Lung (tissue), 12 donors: Measurements from ENCODE around the gene PLD5. TPM values are rescaled to one million over a fixed set of nuclear protein-coding genes. Genes with fewer than 3 reads are reported as not detected.
"Not testable (repeated sequence)": the region's sequence is repeated elsewhere in the genome, so short reads cannot be mapped to it uniquely, and the experiment has no call there.

Source experiments
- ATAC-seq: fragments of 200-7000 bp; cut with Tn5 transposase; one replicate; pipeline ENCODE4 v1.9.1; 2020; ENCODE audit warnings: moderate number of reproducible peaks; ENCODE audit not compliant: insufficient read depth, low FRiP score
- DNase-seq, 3 donors: peaks; one replicate each; pipeline ENCODE4 v3.0.0-alpha.2; 2013 to 2017
- H3K27ac ChIP-seq, 2 donors: one replicate each; pipeline ENCODE4 v1.5.1; 2013; ENCODE audit warnings: mild to moderate bottlenecking in 2 of 2, moderate library complexity in 2 of 2, control low read depth in 1 of 2, inconsistent platforms in 1 of 2, low read depth in 1 of 2, low read length in 1 of 2
- H3K27me3 ChIP-seq, 3 donors: one replicate each; pipeline ENCODE4 v1.5.1; 2013; ENCODE audit warnings: low read length in 2 of 3; ENCODE audit not compliant: control insufficient read depth in 3 of 3, insufficient read depth in 3 of 3
- H3K36me3 ChIP-seq, 4 donors: one replicate each; pipeline ENCODE4 v1.5.1; 2013; ENCODE audit warnings: low read length in 4 of 4, mild to moderate bottlenecking in 1 of 4, moderate library complexity in 1 of 4; ENCODE audit not compliant: control insufficient read depth in 4 of 4, insufficient read depth in 4 of 4
- H3K4me1 ChIP-seq, 5 donors: one replicate each; pipeline ENCODE4 v1.5.1; 2013; ENCODE audit warnings: low read length in 5 of 5, mild to moderate bottlenecking in 2 of 5, moderate library complexity in 1 of 5; ENCODE audit not compliant: control insufficient read depth in 5 of 5, insufficient read depth in 5 of 5
- H3K4me3 ChIP-seq: one replicate; pipeline ENCODE4 v1.5.1; 2013; ENCODE audit warnings: mild to moderate bottlenecking, control low read depth, moderate library complexity
- H3K9ac ChIP-seq, 2 donors: one replicate each; pipeline ENCODE4 v1.5.1; 2013; ENCODE audit warnings: low read length in 2 of 2, control low read depth in 1 of 2; ENCODE audit not compliant: insufficient read depth in 1 of 2
- H3K9me3 ChIP-seq, 4 donors: one replicate each; pipeline ENCODE4 v1.5.1; 2013; ENCODE audit warnings: low read length in 3 of 4, mild to moderate bottlenecking in 1 of 4, moderate library complexity in 1 of 4; ENCODE audit not compliant: control insufficient read depth in 4 of 4, insufficient read depth in 3 of 4
- WGBS, 2 donors: extraction: QIAGEN DNeasy Blood & Tissue Kit; methylation state at CpG; one replicate each; pipeline ENCODE4 v1.1.7; 2013; 5-methylcytosine and 5-hydroxymethylcytosine counted together
- polyA plus RNA-seq, 2 donors: library from polyadenylated mRNA; stranded (reverse); fragments of 200-250 nt; gene quantifications; one replicate each; pipeline ENCODE4 v1.2.1, GENCODE V29; 2013
- total RNA-seq, 2 donors: library from RNA; depleted of rRNA in 1 of 2; stranded (reverse); fragments of >200 nt in 1 of 2; gene quantifications; one replicate each; pipeline ENCODE4 v1.2.1, GENCODE V29; 2014 to 2021
- TF ChIP-seq, protein P1 (sequence below): IDR thresholded peaks from 2 replicates; pipeline ENCODE4 v1.5.1; 2012; ENCODE audit warnings: mild to moderate bottlenecking; ENCODE audit errors: control extremely low read depth, extremely low read depth
- donor health status: control.
- donor health status: control.
- donor health status: Bipolar disorder and iron deficiency.
- donor health status: healthy.
- donor health status: DM: yes; HTN: yes; CAD: no.

PLD5 gene
- total and polyA plus RNA-seq, 4 donors: 0.09 to 0.43 (median 0.28) TPM

DNA sequence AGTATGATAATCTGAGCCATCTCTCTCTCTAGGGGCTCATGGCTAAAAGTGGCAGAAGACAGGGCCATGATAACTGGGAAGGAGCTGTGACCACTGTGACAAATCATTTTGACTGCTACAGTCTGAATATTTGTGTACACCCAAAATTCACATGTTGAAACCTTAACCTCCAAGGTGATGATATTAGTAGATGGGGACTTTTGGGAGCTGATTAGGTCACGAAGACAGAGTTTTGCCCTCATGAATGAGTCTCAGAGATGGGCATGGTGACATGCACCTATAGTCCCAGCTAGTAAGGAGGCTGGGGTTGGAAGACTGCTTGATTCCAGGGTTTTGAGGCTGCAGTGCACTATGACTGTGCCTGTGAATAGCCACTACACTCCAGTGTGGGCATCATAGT lies 174.9 kb downstream of the PLD5 start:
- H3K27me3 ChIP-seq: no peaks in the 10 kb centered on the region
- no peaks in the 10 kb centered on the region for H3K36me3 ChIP-seq
- TF ChIP-seq, protein P1, sequence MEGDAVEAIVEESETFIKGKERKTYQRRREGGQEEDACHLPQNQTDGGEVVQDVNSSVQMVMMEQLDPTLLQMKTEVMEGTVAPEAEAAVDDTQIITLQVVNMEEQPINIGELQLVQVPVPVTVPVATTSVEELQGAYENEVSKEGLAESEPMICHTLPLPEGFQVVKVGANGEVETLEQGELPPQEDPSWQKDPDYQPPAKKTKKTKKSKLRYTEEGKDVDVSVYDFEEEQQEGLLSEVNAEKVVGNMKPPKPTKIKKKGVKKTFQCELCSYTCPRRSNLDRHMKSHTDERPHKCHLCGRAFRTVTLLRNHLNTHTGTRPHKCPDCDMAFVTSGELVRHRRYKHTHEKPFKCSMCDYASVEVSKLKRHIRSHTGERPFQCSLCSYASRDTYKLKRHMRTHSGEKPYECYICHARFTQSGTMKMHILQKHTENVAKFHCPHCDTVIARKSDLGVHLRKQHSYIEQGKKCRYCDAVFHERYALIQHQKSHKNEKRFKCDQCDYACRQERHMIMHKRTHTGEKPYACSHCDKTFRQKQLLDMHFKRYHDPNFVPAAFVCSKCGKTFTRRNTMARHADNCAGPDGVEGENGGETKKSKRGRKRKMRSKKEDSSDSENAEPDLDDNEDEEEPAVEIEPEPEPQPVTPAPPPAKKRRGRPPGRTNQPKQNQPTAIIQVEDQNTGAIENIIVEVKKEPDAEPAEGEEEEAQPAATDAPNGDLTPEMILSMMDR: no peak
- no peak overlapping the region for H3K4me3 ChIP-seq
- no peak for ATAC-seq
- DNase-seq: no peak
- H3K9ac ChIP-seq: no peak overlapping the region
- H3K4me1 ChIP-seq: no peaks in the 10 kb centered on the region
- no peaks in the 10 kb centered on the region for H3K9me3 ChIP-seq
- no peak overlapping the region for H3K27ac ChIP-seq
- 76 to 80% methylated on average over 1 of the region's 1 CpG for WGBS, 2 donors

DNA sequence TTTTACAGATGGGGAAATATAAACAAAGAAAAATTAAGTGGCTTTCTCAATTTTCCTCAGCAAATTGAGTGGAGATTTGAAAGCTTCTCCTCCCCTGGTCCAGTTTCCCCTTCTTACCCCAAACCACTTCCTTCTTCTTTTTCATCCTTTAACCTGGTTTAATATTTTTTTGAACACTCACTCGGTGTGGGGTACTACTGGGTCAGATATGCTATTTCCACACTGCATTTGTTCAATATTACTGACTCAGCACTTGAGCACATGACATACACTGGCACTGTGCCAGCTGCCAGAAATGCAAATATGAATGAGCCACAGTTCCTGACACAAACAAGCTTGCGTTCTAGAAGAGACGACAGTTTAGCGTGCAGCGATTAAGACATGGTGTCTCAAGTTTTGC lies 193.6 kb downstream of the PLD5 start:
- not testable (repeated sequence) for H3K4me3 ChIP-seq, H3K27me3 ChIP-seq, H3K9ac ChIP-seq, H3K27ac ChIP-seq, H3K4me1 ChIP-seq, ATAC-seq, H3K9me3 ChIP-seq, H3K36me3 ChIP-seq
- WGBS, 2 donors: 25 to 32% methylated on average over 5 of the region's 5 CpGs
- peak; percentile 22 to 30 (median 24) for DNase-seq

DNA sequence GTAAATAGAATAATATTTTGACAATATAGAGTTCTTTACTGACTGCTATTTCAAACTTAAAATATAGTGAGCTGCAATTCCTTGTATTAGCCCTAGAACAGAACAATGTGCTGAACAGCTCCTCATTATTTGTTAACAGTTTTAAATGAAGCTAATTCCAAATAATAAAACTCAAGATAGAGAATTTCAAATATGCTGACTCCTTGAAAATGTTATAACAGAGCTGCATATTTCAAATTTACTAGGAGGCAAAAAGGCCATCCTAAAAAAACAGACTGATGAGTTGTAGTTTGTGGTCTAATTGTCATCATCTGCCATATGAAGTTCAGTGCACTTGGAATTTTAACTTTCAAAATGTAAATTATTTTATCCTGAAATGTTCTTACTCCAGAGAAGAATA lies 197.1 kb downstream of the PLD5 start:
- H3K9me3 ChIP-seq, ATAC-seq, H3K36me3 ChIP-seq, DNase-seq, H3K27me3 ChIP-seq, H3K9ac ChIP-seq, H3K4me1 ChIP-seq, H3K4me3 ChIP-seq, H3K27ac ChIP-seq: not testable (repeated sequence)

DNA sequence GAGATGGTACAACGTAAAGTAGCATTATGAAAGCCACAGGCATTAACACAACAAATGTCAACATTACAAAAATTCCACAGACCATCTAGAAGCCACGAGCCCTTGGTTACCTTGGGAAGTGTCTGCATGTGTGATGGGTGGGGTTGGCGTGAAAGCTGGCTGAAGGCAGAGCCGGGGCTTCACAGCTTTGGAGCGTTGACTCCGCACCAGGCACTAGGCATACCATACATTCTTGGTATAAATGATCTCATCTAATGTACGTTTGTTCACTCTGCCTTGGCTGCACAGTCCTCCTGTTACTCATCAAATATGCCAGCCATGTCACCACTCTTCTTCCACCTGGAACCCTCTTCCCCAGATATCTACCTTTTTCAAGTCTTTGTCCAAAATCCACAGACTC lies 202.5 kb downstream of the PLD5 start:
- not testable (repeated sequence) for H3K4me3 ChIP-seq, ATAC-seq, H3K36me3 ChIP-seq, H3K27ac ChIP-seq, H3K9me3 ChIP-seq, H3K27me3 ChIP-seq, H3K4me1 ChIP-seq, DNase-seq, H3K9ac ChIP-seq
- 58 to 68% methylated on average over 7 of the region's 7 CpGs for WGBS, 2 donors

DNA sequence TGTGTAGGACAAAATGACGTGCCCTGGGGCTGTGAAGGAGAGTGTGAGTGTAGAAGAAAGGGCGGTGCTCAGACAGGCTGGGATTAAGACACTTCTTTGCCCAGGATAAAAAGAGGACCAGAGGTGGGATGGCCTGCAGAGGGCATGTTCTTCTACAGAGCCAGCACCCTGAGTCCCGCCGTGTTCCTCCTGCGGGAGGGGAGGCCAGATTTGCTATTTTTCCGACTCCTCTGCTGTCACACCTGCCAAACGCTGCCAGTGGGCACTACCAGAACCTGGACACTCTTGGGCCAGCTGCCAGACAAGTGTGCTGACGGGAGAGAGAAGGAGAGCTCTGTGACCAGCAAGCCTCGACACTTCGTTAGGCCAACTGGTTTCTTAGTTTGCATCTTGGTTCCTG lies 206.4 kb downstream of the PLD5 start:
- whole genome bisulfite sequencing, 2 donors: 82 to 87% methylated on average over 10 of the region's 10 CpGs
- H3K9ac ChIP-seq: no peak overlapping the region
- DNase-seq (no peak), ATAC-seq (no peak)
- no peak overlapping the region for H3K27ac ChIP-seq
- TF ChIP-seq, protein P1: no peak
- H3K9me3 ChIP-seq: no peaks in the 10 kb centered on the region
- H3K4me1 ChIP-seq: no peaks in the 10 kb centered on the region
- no peaks in the 10 kb centered on the region for H3K36me3 ChIP-seq
- H3K4me3 ChIP-seq: no peak overlapping the region
- H3K27me3 ChIP-seq: no peaks in the 10 kb centered on the region

DNA sequence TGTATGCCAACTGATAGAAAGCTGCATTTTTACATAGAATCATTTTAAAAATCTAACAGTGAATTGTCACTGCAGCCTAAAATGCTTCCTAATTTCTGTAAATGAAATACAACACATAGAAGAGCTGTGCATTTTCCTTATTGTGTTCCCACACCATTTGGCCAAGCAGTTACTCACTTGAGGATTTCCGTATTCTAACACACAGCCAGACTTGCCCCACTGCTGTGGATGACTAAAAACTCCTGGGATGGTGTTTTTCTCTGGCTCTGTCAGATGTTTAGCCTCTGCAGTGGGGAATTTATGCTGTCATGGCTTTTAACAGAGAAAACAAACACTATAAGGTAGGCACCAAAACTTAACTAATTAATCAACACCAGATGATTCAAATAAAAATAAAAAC lies 209.6 kb downstream of the PLD5 start:
- not testable (repeated sequence) for H3K27ac ChIP-seq, ATAC-seq, H3K9ac ChIP-seq, H3K4me3 ChIP-seq, H3K27me3 ChIP-seq, H3K4me1 ChIP-seq, DNase-seq, H3K9me3 ChIP-seq, H3K36me3 ChIP-seq
- 85 to 88% methylated on average over 1 of the region's 1 CpG for WGBS, 2 donors

DNA sequence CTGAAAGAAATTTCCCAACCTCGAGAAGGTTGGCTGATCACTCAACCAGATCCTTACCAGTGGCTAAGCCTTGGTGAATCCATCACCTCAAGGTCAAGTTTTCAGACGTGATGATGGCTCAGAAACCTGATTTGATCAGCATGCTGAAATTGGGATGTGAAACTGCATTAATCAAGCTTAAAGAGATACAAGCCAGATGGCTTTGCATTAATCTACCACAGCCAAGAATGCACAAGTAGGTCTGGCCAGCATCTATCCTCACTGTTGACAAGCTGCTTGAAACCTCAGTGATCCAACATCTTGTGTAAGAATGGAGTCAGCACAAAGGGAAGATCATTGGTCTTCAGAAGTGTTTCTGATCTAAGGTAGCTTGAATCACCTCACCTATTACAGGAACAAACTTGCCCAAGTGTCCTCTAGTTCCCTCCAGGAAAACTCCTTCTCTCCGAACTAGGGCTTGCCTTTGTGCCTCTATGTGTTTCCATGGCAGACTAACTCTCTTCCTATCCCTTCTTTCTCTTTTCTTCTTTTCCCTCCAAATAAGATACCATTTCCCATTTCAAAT lies 210.3 kb downstream of the PLD5 start:
- not testable (repeated sequence) for ATAC-seq, H3K9ac ChIP-seq, H3K9me3 ChIP-seq, H3K27me3 ChIP-seq, H3K27ac ChIP-seq, H3K4me1 ChIP-seq, H3K4me3 ChIP-seq, DNase-seq, H3K36me3 ChIP-seq
- WGBS, 2 donors: 72 to 84% methylated on average over 3 of the region's 3 CpGs
